ENCODE data around the gene SOWAHB.

The SOWAHB gene

DNA sequence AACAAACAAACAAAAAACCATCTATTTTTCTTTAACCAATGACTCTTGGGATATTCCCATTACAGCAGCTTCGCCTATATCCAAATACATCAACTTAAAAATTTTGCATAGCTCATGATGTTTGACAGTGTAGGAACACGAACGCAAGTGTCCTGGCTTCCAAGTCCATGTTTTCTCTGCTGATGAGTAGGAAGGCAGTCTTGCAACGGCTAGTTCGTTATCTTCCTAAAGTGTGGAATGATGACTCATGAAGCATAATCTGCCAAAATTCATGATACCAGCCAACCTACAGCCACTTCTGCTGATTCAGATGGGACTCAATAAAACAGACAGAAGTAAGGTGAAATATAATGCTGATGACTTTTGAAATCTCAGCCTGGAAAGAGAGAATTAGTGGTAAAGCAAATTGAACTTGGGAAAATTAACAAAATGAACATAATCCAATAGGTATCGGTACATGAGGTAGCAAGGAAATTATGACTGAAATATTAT lies 45.2 kb upstream of the SOWAHB start:
- TF ChIP-seq, protein P1, sequence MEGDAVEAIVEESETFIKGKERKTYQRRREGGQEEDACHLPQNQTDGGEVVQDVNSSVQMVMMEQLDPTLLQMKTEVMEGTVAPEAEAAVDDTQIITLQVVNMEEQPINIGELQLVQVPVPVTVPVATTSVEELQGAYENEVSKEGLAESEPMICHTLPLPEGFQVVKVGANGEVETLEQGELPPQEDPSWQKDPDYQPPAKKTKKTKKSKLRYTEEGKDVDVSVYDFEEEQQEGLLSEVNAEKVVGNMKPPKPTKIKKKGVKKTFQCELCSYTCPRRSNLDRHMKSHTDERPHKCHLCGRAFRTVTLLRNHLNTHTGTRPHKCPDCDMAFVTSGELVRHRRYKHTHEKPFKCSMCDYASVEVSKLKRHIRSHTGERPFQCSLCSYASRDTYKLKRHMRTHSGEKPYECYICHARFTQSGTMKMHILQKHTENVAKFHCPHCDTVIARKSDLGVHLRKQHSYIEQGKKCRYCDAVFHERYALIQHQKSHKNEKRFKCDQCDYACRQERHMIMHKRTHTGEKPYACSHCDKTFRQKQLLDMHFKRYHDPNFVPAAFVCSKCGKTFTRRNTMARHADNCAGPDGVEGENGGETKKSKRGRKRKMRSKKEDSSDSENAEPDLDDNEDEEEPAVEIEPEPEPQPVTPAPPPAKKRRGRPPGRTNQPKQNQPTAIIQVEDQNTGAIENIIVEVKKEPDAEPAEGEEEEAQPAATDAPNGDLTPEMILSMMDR (conservative IDR thresholded peaks at IDR 0.05; ENCODE audit: low read length), result no peak
- no peak for TF ChIP-seq EZH2phosphoT487 (IDR thresholded peaks at IDR 0.05; ENCODE audit: borderline replicate concordance)
- H3K4me3 ChIP-seq (ENCODE audit: low read length, poor library complexity, severe bottlenecking), result no peak overlapping the region
- H2AFZ ChIP-seq (ENCODE audit: low read length), result no peak overlapping the region
- no peaks in the 10 kb centered on the region for H3F3A ChIP-seq (ENCODE audit: low read depth)
- H4K20me1 ChIP-seq (ENCODE audit: insufficient read depth, low read length, poor library complexity, severe bottlenecking), result no peaks in the 10 kb centered on the region
- no peak overlapping the region for H3K9ac ChIP-seq (ENCODE audit: low read depth, low read length, poor library complexity, severe bottlenecking)
- no peaks in the 10 kb centered on the region for H3K4me1 ChIP-seq (ENCODE audit: insufficient read depth, low read length, poor library complexity, severe bottlenecking)
- H3K36me3 ChIP-seq (ENCODE audit: insufficient read depth, low read length), result no peaks in the 10 kb centered on the region
- no peaks in the 10 kb centered on the region for H3K27me3 ChIP-seq (ENCODE audit: insufficient read depth, low read length, poor library complexity, severe bottlenecking)
- no peaks in the 10 kb centered on the region for H3K9me2 ChIP-seq (replicated peaks; ENCODE audit: low read depth, low read length)
- no peak overlapping the region for H3K4me2 ChIP-seq (ENCODE audit: low read depth, low read length, poor library complexity, severe bottlenecking)
- H3K79me2 ChIP-seq (ENCODE audit: insufficient read depth, low read length), result peaks cover 3% of the 10 kb centered on the region; the same call in 1 of the 2 replicates
- H3K9me3 ChIP-seq (ENCODE audit: insufficient read depth, low read depth, low read length), result no peaks in the 10 kb centered on the region

DNA sequence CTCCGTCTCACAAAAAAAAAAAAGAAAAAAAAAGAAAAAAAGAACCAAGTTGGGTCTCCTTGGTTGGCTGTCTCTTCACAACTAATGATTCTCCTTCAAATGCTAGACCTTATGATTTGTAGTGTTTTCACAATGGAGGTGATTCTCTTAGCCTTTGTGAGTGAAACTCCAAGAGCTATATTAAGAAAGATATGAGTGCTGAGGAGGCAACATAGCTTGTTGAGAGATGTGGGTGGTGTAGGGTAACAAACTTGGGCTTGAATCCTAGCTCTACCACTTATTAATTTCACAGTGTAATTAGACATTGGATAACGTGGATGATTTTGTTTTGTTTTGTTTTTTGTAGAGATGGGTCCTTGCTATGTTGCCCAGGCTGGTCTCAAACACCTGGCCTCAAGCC lies 41.2 kb upstream of the SOWAHB start:
- Histone ChIP-seq H4K20me1 (ENCODE audit: insufficient read depth, low read length, poor library complexity, severe bottlenecking) (no peaks in the 10 kb centered on the region), H3K79me2 (ENCODE audit: insufficient read depth, low read length) (no peaks in the 10 kb centered on the region), H3K4me1 (ENCODE audit: insufficient read depth, low read length, poor library complexity, severe bottlenecking) (no peaks in the 10 kb centered on the region), H2AFZ (ENCODE audit: low read length) (no peak overlapping the region), H3K4me2 (ENCODE audit: low read depth, low read length, poor library complexity, severe bottlenecking) (no peak overlapping the region), H3F3A (ENCODE audit: low read depth) (no peaks in the 10 kb centered on the region), H3K4me3 (ENCODE audit: low read length, poor library complexity, severe bottlenecking) (no peak overlapping the region), H3K27me3 (ENCODE audit: insufficient read depth, low read length, poor library complexity, severe bottlenecking) (no peaks in the 10 kb centered on the region), H3K9ac (ENCODE audit: low read depth, low read length, poor library complexity, severe bottlenecking) (no peak overlapping the region), H3K9me2 (replicated peaks; ENCODE audit: low read depth, low read length) (no peaks in the 10 kb centered on the region), H3K36me3 (ENCODE audit: insufficient read depth, low read length) (no peaks in the 10 kb centered on the region), H3K9me3 (ENCODE audit: insufficient read depth, low read depth, low read length) (no peaks in the 10 kb centered on the region)
- no peak for TF ChIP-seq EZH2phosphoT487 (IDR thresholded peaks at IDR 0.05; ENCODE audit: borderline replicate concordance)
- TF ChIP-seq, protein P1 (conservative IDR thresholded peaks at IDR 0.05; ENCODE audit: low read length), result no peak

DNA sequence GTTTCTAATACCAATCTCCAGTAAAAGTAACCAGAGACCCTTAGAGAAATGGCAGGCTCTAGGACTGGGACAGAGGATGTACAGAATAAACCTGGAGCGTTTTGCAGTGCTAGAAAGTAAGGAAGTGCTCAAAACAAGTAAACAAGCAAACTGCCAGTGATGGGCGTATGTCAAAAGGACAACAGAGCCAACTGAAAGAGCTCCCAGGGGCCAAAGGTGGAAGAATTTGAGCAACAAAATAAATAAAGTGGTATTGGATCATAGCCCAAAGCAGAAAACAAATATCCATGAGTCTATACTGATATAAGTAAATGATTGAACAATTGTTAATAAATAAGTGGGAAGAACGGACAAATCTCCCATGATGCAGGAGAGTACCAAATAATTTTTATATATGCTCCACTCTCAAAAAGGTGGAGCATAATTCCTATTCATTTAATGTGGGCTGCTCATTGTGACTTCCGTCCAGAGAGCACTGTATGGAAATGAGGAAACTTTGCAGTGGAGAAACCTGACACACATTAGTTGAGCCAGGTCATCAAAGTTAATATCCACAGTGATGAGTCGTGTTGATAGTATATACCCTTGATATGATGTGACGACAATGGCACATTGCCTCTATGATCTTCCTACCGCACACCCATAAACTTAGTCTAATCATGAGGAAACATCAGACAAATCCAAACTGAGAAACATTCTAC lies 33.8 kb upstream of the SOWAHB start:
- no peaks in the 10 kb centered on the region for H4K20me1 ChIP-seq (ENCODE audit: insufficient read depth, low read length, poor library complexity, severe bottlenecking)
- no peaks in the 10 kb centered on the region for H3K36me3 ChIP-seq (ENCODE audit: insufficient read depth, low read length)
- H3K9me2 ChIP-seq (replicated peaks; ENCODE audit: low read depth, low read length), result no peaks in the 10 kb centered on the region
- H3K9me3 ChIP-seq (ENCODE audit: insufficient read depth, low read depth, low read length), result no peaks in the 10 kb centered on the region
- no peak overlapping the region for H3K9ac ChIP-seq (ENCODE audit: low read depth, low read length, poor library complexity, severe bottlenecking)
- TF ChIP-seq, protein P1 (conservative IDR thresholded peaks at IDR 0.05; ENCODE audit: low read length), result no peak
- TF ChIP-seq EZH2phosphoT487 (IDR thresholded peaks at IDR 0.05; ENCODE audit: borderline replicate concordance), result no peak
- no peaks in the 10 kb centered on the region for H3K27me3 ChIP-seq (ENCODE audit: insufficient read depth, low read length, poor library complexity, severe bottlenecking)
- no peaks in the 10 kb centered on the region for H3F3A ChIP-seq (ENCODE audit: low read depth)
- no peaks in the 10 kb centered on the region for H3K4me1 ChIP-seq (ENCODE audit: insufficient read depth, low read length, poor library complexity, severe bottlenecking)
- H3K4me2 ChIP-seq (ENCODE audit: low read depth, low read length, poor library complexity, severe bottlenecking), result no peak overlapping the region
- H2AFZ ChIP-seq (ENCODE audit: low read length), result no peak overlapping the region
- H3K4me3 ChIP-seq (ENCODE audit: low read length, poor library complexity, severe bottlenecking), result no peak overlapping the region
- H3K79me2 ChIP-seq (ENCODE audit: insufficient read depth, low read length), result no peaks in the 10 kb centered on the region
